PFSK-1 (cell line): ENCODE measurements around the gene DNAH7.

Experiments used
- FOXP2 ChIP-seq: optimal IDR thresholded peaks from 2 replicates; pipeline ENCODE3; 2011; ENCODE audit warnings: borderline replicate concordance, control low read depth, inconsistent platforms; ENCODE audit not compliant: insufficient read depth; ENCODE audit errors: extremely low read length, extremely low read depth
- POLR2AphosphoS5 ChIP-seq: IDR thresholded peaks from 2 replicates; pipeline ENCODE4 v1.6.1; 2012; ENCODE audit warnings: low read depth, mild to moderate bottlenecking, control low read depth, low read length, moderate library complexity
- REST ChIP-seq, 2 experiments: IDR thresholded peaks; 2 replicates each; pipeline versions ENCODE4 v1.6.1 to v1.8.0; 2011 to 2012; ENCODE audit warnings: low read depth in 2 of 2, low read length in 2 of 2, control low read depth in 1 of 2, inconsistent platforms in 1 of 2, mild to moderate bottlenecking in 1 of 2, moderate library complexity in 1 of 2; ENCODE audit not compliant: insufficient read depth in 1 of 2
- SIN3A ChIP-seq: IDR thresholded peaks from 2 replicates; pipeline ENCODE4 v1.6.1; 2012; ENCODE audit warnings: mild to moderate bottlenecking, low read length, moderate library complexity, borderline replicate concordance; ENCODE audit not compliant: insufficient read depth
- TAF1 ChIP-seq: IDR thresholded peaks from 2 replicates; pipeline ENCODE4 v1.6.1; 2012; ENCODE audit warnings: low read length, control low read depth, borderline replicate concordance; ENCODE audit not compliant: insufficient read depth

The DNAH7 gene

GRCh38 chr2:195709901-195710806 is 358.5 kb downstream of the DNAH7 start:
- no peak for TF ChIP-seq POLR2AphosphoS5
- TF ChIP-seq TAF1: no peak
- no peak for TF ChIP-seq SIN3A
- no peak for TF ChIP-seq FOXP2
- TF ChIP-seq REST (IDR thresholded peaks at IDR 0.05; ENCODE audit: insufficient read depth in 1 of 2, low read depth in 2 of 2, low read length in 2 of 2): no peak

GRCh38 chr2:195706161-195706900 is 362.3 kb downstream of the DNAH7 start:
- TF ChIP-seq REST (IDR thresholded peaks at IDR 0.05; ENCODE audit: insufficient read depth in 1 of 2, low read depth in 2 of 2, low read length in 2 of 2): no peak

GRCh38 chr2:195700480-195700879 is 368.2 kb downstream of the DNAH7 start:
- TF ChIP-seq REST (IDR thresholded peaks at IDR 0.05; ENCODE audit: insufficient read depth in 1 of 2, low read depth in 2 of 2, low read length in 2 of 2) (no peak), SIN3A (no peak), POLR2AphosphoS5 (no peak), FOXP2 (no peak), TAF1 (no peak)

GRCh38 chr2:195697681-195698220 is 370.9 kb downstream of the DNAH7 start:
- TF ChIP-seq TAF1: no peak
- TF ChIP-seq SIN3A: no peak
- TF ChIP-seq POLR2AphosphoS5: no peak
- TF ChIP-seq FOXP2: no peak
- TF ChIP-seq REST (IDR thresholded peaks at IDR 0.05; ENCODE audit: insufficient read depth in 1 of 2, low read depth in 2 of 2, low read length in 2 of 2): no peak

- no peak for TF ChIP-seq SIN3A
- TF ChIP-seq TAF1: no peak
- no peak for TF ChIP-seq FOXP2
- no peak for TF ChIP-seq POLR2AphosphoS5
- TF ChIP-seq REST (IDR thresholded peaks at IDR 0.05; ENCODE audit: insufficient read depth in 1 of 2, low read depth in 2 of 2, low read length in 2 of 2): no peak
Observed at GRCh38 chr2:195696012-195696411, 372.6 kb downstream of the DNAH7 start.
